GM12864 (cell line): Measurements from ENCODE around the gene LCN15.

ENCODE experiments used
- DNase-seq: peaks from one replicate; pipeline ENCODE4 v3.0.0-alpha.2; 2011; ENCODE audit warnings: low read depth
- H3K4me3 ChIP-seq: 2 replicates; pipeline ENCODE4 v1.5.1; 2011; ENCODE audit warnings: mild to moderate bottlenecking, low read depth, low read length, control low read depth
- TF ChIP-seq, protein P1 (sequence below): IDR thresholded peaks from 2 replicates; pipeline ENCODE4 v1.5.1; 2011; ENCODE audit warnings: low read depth, mild to moderate bottlenecking, moderate library complexity, low read length, control low read depth, inconsistent platforms; ENCODE audit errors: missing control alignments

Gene LCN15

DNA sequence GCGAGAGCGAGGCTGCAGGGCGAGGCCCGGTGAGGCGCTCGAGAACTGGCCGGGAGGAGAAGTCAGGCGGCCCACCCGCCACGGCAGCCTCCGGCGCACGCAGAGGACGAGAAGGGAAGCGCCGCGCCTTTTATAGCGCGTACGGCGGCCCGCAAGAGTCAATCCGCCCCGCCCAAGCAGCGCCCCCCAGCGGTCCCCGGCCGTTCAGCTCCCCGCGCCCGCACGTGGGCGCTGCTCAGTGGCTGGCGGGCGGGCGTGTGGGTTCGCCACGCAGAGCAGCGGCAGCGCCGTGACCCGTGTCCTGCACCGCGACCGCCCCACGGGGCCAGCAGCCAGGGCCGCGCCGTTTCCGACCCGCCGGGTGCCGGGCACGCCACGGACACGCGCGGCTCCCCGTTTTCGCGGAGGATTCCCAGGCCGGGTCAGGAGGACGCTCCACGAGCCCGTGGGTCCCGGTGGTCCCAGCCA lies 36.2 kb downstream of the LCN15 start:
- H3K4me3 ChIP-seq, result peak overlapping the region; percentile 93
- DNase-seq, result peak; percentile 66
- TF ChIP-seq, protein P1, sequence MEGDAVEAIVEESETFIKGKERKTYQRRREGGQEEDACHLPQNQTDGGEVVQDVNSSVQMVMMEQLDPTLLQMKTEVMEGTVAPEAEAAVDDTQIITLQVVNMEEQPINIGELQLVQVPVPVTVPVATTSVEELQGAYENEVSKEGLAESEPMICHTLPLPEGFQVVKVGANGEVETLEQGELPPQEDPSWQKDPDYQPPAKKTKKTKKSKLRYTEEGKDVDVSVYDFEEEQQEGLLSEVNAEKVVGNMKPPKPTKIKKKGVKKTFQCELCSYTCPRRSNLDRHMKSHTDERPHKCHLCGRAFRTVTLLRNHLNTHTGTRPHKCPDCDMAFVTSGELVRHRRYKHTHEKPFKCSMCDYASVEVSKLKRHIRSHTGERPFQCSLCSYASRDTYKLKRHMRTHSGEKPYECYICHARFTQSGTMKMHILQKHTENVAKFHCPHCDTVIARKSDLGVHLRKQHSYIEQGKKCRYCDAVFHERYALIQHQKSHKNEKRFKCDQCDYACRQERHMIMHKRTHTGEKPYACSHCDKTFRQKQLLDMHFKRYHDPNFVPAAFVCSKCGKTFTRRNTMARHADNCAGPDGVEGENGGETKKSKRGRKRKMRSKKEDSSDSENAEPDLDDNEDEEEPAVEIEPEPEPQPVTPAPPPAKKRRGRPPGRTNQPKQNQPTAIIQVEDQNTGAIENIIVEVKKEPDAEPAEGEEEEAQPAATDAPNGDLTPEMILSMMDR, result peak; percentile 85

DNA sequence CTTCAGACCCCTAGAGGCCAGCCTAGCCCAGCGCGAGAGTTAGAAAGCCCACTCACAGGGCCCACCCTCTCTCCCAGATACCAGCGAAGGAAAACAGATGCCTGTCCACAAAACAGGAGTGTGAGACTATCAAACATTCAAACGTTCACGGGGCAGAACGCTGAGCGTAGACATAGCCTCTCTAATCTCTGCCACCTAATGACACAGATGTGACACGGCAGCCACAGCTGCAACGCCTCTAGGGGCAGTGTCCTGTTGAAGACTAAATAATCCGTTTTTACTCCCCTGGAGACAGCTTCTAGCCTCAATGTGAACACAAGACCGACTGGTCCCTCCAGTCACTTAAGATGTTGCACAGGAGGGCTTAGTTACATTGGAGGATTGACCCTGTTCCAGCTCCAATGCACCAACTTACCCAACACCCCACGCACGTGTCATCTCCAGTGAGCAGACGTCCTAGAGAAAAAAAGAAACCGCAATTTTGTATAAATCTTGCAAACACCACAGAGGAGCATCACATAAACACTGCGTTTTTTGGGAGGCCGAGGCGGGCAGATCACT lies 37.6 kb downstream of the LCN15 start:
- TF ChIP-seq, protein P1, result peak; percentile 79
- H3K4me3 ChIP-seq, result peak overlapping the region; percentile 93
- DNase-seq, result peak; percentile 36

DNA sequence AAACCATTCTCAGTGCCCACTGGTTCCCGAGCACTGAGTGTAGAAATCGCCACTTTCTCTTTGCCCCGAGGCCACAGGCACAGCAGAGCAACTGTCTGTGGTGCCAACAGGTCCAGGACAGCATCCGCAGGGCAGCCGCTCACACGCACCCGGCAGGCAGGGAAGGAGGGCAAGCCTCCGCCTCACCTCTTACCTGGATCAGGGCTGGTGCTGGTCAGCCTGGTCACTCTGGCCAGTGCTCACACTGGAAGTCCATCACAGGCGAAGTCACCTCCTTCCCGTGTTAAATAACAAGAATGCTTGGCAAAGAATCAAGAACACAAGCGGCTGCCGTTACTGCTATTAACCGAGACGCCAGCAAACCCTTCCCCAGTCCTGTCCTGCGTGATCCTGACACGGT lies 38.2 kb downstream of the LCN15 start:
- TF ChIP-seq, protein P1, result no peak
- no peak for DNase-seq
- H3K4me3 ChIP-seq, result peak overlapping the region; percentile 93

DNA sequence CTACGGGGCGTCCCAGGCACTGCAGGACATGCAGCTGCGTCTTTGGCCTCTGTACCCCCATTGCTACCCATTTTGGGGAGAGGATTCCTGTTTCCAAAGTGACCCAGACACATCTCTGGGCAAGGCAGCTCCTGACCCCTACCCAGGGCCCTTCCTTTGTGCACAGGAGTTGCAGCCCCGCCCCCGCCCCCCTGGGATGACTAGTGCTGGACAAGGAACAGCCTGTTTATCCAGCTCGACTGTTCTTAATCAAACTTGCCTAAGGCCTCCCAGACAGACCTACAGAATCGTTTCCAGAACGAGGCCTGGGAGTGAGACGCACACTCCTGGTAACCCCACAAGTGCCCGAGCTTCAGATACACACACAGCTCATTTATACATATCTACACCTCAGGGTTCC lies 38.7 kb downstream of the LCN15 start:
- TF ChIP-seq, protein P1, result no peak
- DNase-seq, result no peak
- H3K4me3 ChIP-seq, result no peak overlapping the region; the same call in 1 of the 2 replicates

DNA sequence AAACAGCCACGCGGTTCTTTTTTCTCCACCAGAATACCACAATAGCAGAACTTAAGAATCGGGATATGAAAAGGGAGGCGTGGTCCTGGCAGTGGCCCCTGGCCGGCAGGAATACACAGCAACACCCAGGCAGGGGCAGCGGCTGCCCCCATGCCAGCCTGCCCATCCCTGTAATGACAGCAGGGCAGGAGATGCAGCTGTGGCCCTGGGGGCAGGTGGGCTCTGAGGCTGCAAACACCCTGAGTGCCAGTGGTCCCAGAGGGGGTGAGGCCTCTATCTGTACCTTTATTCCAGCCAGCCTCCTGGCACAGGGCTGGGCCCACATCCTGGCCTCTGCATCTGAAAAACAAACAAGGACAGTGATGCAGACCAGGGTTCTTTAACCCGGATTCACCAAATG lies 39.5 kb downstream of the LCN15 start:
- no peak for DNase-seq
- TF ChIP-seq, protein P1, result no peak
- no peak overlapping the region for H3K4me3 ChIP-seq

- no peak for DNase-seq
- TF ChIP-seq, protein P1, result no peak
Observed at GRCh38 chr9:136723989-136724388, 40.3 kb downstream of the LCN15 start.

DNA sequence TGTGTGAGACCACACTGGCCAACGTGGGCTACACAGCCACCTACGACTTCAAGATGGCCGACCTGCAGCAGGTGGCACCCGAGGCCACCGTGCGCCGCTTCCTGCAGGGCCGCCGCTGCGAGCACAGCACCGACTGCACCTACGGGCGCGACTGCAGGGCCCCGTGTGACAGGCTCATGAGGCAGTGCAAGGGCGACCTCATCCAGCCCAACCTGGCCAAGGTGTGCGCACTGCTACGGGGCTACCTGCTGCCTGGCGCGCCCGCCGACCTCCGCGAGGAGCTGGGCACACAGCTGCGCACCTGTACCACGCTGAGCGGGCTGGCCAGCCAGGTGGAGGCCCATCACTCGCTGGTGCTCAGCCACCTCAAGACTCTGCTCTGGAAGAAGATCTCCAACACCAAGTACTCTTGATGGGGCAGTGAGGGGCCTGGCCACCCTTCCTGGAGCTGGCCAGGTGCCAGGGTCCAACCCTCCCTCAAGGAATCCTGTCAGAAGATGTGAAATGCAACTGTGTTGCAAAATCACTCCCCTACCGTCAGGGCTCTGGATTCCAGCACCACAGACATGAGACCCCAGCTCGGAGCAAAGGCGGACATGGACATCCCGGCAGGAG lies 40.8 kb downstream of the LCN15 start:
- H3K4me3 ChIP-seq, result no peak overlapping the region
- TF ChIP-seq, protein P1, result no peak
- DNase-seq, result no peak

More at GRCh38 chr9:136723989-136724388, 40.3 kb downstream of the LCN15 start:
- H3K4me3 ChIP-seq, result no peak overlapping the region
